ENCODE data around the gene CCL8.

DNA sequence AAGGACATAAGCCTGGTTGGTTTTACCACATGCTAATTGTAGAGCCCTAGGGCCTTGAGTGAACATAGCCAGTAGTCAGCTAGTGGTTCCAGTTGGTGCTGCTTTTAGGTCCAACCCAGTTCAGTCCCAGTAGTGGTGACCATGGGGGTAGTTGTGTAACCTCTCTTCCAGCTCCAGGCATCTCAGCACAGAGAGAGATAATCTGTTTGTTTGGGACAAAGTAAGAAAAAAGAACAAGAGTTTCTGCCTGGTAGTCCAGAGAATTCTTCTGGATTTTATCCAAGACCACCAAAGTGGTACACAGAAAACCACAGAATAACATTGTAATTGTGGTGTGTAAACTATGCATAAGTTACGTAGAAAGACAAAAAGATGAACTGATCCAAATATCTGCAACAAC is 31.9 kb downstream of the CCL8 start:
- TF ChIP-seq, protein P1, sequence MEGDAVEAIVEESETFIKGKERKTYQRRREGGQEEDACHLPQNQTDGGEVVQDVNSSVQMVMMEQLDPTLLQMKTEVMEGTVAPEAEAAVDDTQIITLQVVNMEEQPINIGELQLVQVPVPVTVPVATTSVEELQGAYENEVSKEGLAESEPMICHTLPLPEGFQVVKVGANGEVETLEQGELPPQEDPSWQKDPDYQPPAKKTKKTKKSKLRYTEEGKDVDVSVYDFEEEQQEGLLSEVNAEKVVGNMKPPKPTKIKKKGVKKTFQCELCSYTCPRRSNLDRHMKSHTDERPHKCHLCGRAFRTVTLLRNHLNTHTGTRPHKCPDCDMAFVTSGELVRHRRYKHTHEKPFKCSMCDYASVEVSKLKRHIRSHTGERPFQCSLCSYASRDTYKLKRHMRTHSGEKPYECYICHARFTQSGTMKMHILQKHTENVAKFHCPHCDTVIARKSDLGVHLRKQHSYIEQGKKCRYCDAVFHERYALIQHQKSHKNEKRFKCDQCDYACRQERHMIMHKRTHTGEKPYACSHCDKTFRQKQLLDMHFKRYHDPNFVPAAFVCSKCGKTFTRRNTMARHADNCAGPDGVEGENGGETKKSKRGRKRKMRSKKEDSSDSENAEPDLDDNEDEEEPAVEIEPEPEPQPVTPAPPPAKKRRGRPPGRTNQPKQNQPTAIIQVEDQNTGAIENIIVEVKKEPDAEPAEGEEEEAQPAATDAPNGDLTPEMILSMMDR (IDR thresholded peaks at IDR 0.05): no peak
- TF ChIP-seq POLR2A (IDR thresholded peaks at IDR 0.05): no peak

All from Peyer's patch (tissue), 4 donors.